MCF 10A (cell line): ENCODE results near the gene ARMH4. TPM values are rescaled to one million over a fixed set of nuclear protein-coding genes. Genes with fewer than 3 reads are reported as not detected.

ENCODE experiments used
- BruUV-seq: library from RNA; stranded (reverse); fragments of 400-500 nt; replicated peaks from 2 replicates; lab custom pipeline; 2021; lab: Mats Ljungman, UMichigan
- CTCF ChIA-PET: fragments of 300-600 bp; sonication (Branson Sonifier 250); formaldehyde crosslinking; extraction: SDS; loops from one replicate; lab custom pipeline; 2021; ENCODE audit warnings: antibody characterized with exemption, inconsistent platforms; lab: Yijun Ruan, JAX
- POLR2A ChIA-PET: fragments of 300-600, 350-650 bp; sonication (Branson Sonifier 250); formaldehyde crosslinking; extraction: SDS; loops from one replicate; lab custom pipeline; 2020; ENCODE audit warnings: antibody characterized with exemption, inconsistent platforms; lab: Yijun Ruan, JAX
- DNase-seq: peaks from one replicate; pipeline ENCODE4 v3.0.0-alpha.2; 2018; ENCODE audit not compliant: unreplicated experiment
- H3K27ac Mint-ChIP-seq: one replicate; pipeline ENCODE4 v1.8.0; 2022; ENCODE audit warnings: mild to moderate bottlenecking, low read depth, mixed read lengths; ENCODE audit not compliant: unreplicated experiment
- H3K27me3 Mint-ChIP-seq: one replicate; pipeline ENCODE4 v1.8.0; 2022; ENCODE audit warnings: mixed read lengths; ENCODE audit not compliant: insufficient read depth, unreplicated experiment
- H3K36me3 Mint-ChIP-seq: one replicate; pipeline ENCODE4 v1.8.0; 2022; ENCODE audit warnings: mild to moderate bottlenecking, moderate library complexity, mixed read lengths; ENCODE audit not compliant: insufficient read depth, unreplicated experiment
- H3K4me1 Mint-ChIP-seq: one replicate; pipeline ENCODE4 v1.8.0; 2022; ENCODE audit warnings: mixed read lengths; ENCODE audit not compliant: insufficient read depth, unreplicated experiment
- H3K4me3 Mint-ChIP-seq: one replicate; pipeline ENCODE4 v1.8.0; 2022; ENCODE audit warnings: mild to moderate bottlenecking, moderate library complexity, mixed read lengths; ENCODE audit not compliant: unreplicated experiment
- H3K9me3 Mint-ChIP-seq: one replicate; pipeline ENCODE4 v1.8.0; 2022; ENCODE audit warnings: mixed read lengths; ENCODE audit not compliant: unreplicated experiment
- CTCF ChIP-seq: fragments of 200-600 bp; IDR thresholded peaks from one replicate; pipeline ENCODE4 v1.8.0; 2022; ENCODE audit warnings: antibody characterized with exemption, mild to moderate bottlenecking; ENCODE audit not compliant: unreplicated experiment
- intact Hi-C: fragments of 100-400 bp; cut with micrococcal nuclease; formaldehyde crosslinking; loops from 2 replicates; pipeline ENCODE4 v1.14.1; 2022
- total RNA-seq: library from RNA; stranded (reverse); gene quantifications from 2 replicates; pipeline ENCODE4 v1.2.3, GENCODE V29; 2022

ARMH4 gene
- total RNA-seq, 1 experiment from 2014 or later = not detected

GRCh38 chr14:58107947-58108552, 44.0 kb downstream of the ARMH4 start:
- TF ChIP-seq CTCF = peak; percentile 81
- DNase-seq = peak; percentile 56
- no peaks in the 10 kb centered on the region for H3K36me3 Mint-ChIP-seq
- H3K4me3 Mint-ChIP-seq = no peak overlapping the region
- POLR2A ChIA-PET = interaction anchor here (0.6 to 2.0 kb wide), 4 partner anchors 11 to 234 kb away, joined by 3 to 6 read pairs (median 4); partner anchors contain the start of gene ACTR10
- CTCF ChIA-PET = interaction anchor here (0.6 to 7.9 kb wide), 12 partner anchors 9 to 211 kb away, joined by 3 to 108 read pairs (median 4); partner anchors contain the start of genes ACTR10 and PSMA3
- peaks cover 92% of the 10 kb centered on the region for H3K27me3 Mint-ChIP-seq
- no peaks in the 10 kb centered on the region for H3K9me3 Mint-ChIP-seq
- intact Hi-C loops = loop anchor here (1.0 to 5.0 kb wide), 7 partner anchors 58 to 1014 kb away; partner anchors contain the start of genes ACTR10 and PSMA3
- peaks cover 7% of the 10 kb centered on the region for H3K4me1 Mint-ChIP-seq
- BruUV-seq = no TSS peak
- H3K27ac Mint-ChIP-seq = no peak overlapping the region

- no peaks in the 10 kb centered on the region for H3K36me3 Mint-ChIP-seq
- peaks cover 7% of the 10 kb centered on the region for H3K4me1 Mint-ChIP-seq
- CTCF ChIA-PET = interaction anchor here (0.6 to 7.9 kb wide), 12 partner anchors 10 to 252 kb away, joined by 3 to 108 read pairs (median 4); partner anchors contain the start of gene ACTR10
- H3K9me3 Mint-ChIP-seq = no peaks in the 10 kb centered on the region
- POLR2A ChIA-PET = interaction anchor here (0.7 to 2.0 kb wide), 3 partner anchors 63 to 294 kb away, joined by 3 to 4 read pairs (median 3); no protein-coding TSS in a partner anchor
- H3K4me3 Mint-ChIP-seq = no peak overlapping the region
- TF ChIP-seq CTCF = no peak
- H3K27ac Mint-ChIP-seq = no peak overlapping the region
- H3K27me3 Mint-ChIP-seq = peaks cover 82% of the 10 kb centered on the region
- intact Hi-C loops = loop anchor here (5.0 kb wide), 3 partner anchors 295 to 1015 kb away; no protein-coding TSS in a partner anchor
- no peak for DNase-seq
- no TSS peak for BruUV-seq
Measured at GRCh38 chr14:58107041-58107440, 45.0 kb downstream of the ARMH4 start.

- no peaks in the 10 kb centered on the region for H3K36me3 Mint-ChIP-seq
- no peak for DNase-seq
- BruUV-seq = no TSS peak
- TF ChIP-seq CTCF = no peak
- H3K4me1 Mint-ChIP-seq = peaks cover 7% of the 10 kb centered on the region
- H3K4me3 Mint-ChIP-seq = no peak overlapping the region
- ChIA-PET POLR2A (interaction anchor here (0.7 to 2.0 kb wide), 4 partner anchors 54 to 294 kb away, joined by 3 to 4 read pairs (median 4); no protein-coding TSS in a partner anchor), CTCF (interaction anchor here (0.6 to 7.9 kb wide), 8 partner anchors 11 to 1345 kb away, joined by 3 to 108 read pairs (median 4); partner anchors contain the start of gene ACTR10)
- no peak overlapping the region for H3K27ac Mint-ChIP-seq
- H3K9me3 Mint-ChIP-seq = no peaks in the 10 kb centered on the region
- peaks cover 76% of the 10 kb centered on the region for H3K27me3 Mint-ChIP-seq
- intact Hi-C loops = loop anchor here (5.0 kb wide), 3 partner anchors 296 to 1016 kb away; no protein-coding TSS in a partner anchor
Measured at GRCh38 chr14:58106446-58106845, 45.6 kb downstream of the ARMH4 start.

- CTCF ChIA-PET = interaction anchor here (0.8 to 7.9 kb wide), 2 partner anchors 63 to 257 kb away, joined by 3 to 108 read pairs; no protein-coding TSS in a partner anchor
- no peak for TF ChIP-seq CTCF
- H3K36me3 Mint-ChIP-seq = no peaks in the 10 kb centered on the region
- no peak overlapping the region for H3K4me3 Mint-ChIP-seq
- peak; percentile 8 for DNase-seq
- peaks cover 7% of the 10 kb centered on the region for H3K4me1 Mint-ChIP-seq
- intact Hi-C loops = loop anchor here (5.0 kb wide), 3 partner anchors 297 to 1017 kb away; no protein-coding TSS in a partner anchor
- no TSS peak for BruUV-seq
- no peak overlapping the region for H3K27ac Mint-ChIP-seq
- H3K27me3 Mint-ChIP-seq = peaks cover 64% of the 10 kb centered on the region
- POLR2A ChIA-PET = no interaction called here
- H3K9me3 Mint-ChIP-seq = no peaks in the 10 kb centered on the region
Measured at GRCh38 chr14:58104808-58105207, 47.2 kb downstream of the ARMH4 start.
